HG02571 (cell line): ENCODE results near the gene LRTM1.

Experiments
- ATAC-seq: cut with Tn5 transposase; IDR thresholded peaks from one replicate; pipeline ENCODE4 v1.9.1; 2021; ENCODE audit warnings: mild to moderate bottlenecking, moderate library complexity; ENCODE audit not compliant: unreplicated experiment

The LRTM1 gene

DNA sequence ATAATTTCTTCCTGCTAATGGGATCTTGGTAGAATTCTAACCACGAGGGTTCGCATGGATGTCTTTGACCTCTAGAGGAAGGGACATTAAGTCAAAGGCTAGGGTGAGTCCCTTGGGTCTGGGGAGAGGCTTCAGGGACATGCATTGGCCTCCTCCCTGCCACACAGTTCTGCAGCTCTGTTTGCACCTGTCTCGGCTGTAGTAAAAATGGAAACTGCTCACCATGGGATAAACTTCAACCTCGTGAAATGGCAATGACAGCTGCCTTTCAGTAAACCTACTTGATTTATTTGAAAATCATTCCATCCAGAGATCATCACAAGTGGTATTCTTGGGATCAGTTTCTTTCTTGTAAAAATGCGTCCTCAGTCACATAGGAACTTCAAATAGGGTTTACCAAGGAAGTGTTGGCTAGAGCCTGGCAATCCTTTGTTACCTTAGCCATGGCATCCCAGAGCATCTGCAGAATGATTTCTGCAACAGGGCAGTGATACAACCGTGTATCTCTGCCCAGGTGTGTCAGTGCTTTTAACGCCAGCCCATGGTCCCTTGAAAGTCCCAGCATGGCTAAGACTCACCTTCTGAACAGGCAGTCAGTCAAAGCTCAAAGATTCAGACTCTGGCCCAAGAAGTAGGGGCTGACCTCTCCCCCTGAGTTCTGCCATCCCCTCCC is 14.0 kb upstream of the LRTM1 start:
- no peak for ATAC-seq

DNA sequence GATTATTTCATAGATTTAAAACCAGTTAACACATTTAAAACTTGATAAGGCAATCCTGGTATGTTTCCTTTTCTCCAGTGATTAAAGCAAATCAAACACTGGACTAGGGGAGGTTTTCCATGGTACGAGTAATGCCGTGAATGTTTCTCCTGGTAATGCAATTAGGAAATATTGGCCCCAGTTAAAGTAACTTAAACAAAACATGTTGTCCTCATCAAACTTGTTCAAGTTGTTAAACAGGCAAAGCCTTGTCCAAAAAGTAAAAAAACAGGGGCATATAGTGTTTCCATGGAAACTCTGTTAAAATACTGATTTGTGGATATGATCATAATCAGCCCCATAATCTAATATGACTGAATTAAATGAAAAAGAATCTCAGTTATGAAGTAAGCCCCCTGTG is 13.1 kb upstream of the LRTM1 start:
- no peak for ATAC-seq

- ATAC-seq, result no peak
Measured at GRCh38 chr3:54939557-54940300, 11.9 kb upstream of the LRTM1 start.

- no peak for ATAC-seq
Measured at GRCh38 chr3:54936561-54936960, 8.7 kb upstream of the LRTM1 start.

DNA sequence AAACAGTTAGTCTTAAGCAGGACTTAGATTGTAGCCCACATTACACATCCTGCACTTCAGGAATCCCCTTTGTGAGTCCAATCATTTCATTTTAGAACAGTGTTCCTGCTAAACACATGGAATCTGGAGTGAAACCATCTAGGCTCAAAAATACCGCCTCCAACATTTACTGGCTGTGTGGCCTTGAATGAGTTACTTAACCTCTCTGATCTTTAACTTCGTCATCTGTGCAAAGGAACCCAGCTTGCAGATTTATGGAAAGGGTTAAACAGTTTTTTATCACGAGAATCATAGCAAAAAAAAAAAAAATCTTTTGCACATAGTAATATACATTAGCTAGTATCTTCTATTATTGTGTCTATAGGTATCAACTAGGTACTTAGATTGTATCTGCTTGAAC is 8.0 kb upstream of the LRTM1 start:
- ATAC-seq, result no peak

- no peak for ATAC-seq
Measured at GRCh38 chr3:54932606-54933005, 4.7 kb upstream of the LRTM1 start.

DNA sequence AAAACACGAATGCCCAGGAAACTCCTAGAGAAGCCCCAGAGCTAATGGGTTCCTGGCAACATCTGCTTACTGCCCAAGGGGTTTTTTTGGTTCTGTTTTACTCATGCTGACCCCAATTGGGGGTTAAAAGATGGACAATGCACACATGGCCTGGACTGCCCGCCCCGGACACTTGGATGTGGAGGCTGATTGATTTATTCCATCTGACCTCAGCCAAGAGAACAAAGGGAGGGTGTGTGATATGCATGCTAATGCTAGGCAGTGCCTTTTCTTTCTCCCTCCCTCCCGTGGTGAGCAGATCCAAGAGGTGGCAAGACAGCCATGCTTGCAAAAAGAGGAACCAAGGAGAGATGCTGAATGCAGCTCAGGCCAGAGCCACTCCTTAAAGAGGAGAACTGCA is 3.3 kb upstream of the LRTM1 start:
- no peak for ATAC-seq

- ATAC-seq, result no peak
Measured at GRCh38 chr3:54918516-54918915, 9.3 kb downstream of the LRTM1 start.

DNA sequence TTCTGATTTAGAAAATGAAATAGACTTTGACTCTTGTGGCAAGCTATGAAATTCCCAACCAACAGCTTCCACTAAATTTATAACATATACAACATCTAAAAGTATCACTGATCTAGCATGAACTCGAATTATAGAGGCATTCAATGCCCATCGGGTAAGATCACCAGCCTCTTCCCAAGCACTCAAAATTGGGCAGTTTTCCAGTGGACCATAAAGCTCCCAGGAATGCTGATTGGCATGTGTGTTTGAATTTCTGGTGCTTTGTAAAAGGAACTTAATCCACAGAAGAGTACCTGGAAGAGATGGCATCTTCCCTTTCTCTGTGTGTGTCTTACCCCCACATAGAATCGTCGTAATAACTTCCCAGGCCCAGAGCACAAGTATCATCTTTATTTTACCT is 10.0 kb downstream of the LRTM1 start:
- ATAC-seq, result no peak

GRCh38 chr3:54917174-54917573 is 10.7 kb downstream of the LRTM1 start:
- ATAC-seq, result no peak

DNA sequence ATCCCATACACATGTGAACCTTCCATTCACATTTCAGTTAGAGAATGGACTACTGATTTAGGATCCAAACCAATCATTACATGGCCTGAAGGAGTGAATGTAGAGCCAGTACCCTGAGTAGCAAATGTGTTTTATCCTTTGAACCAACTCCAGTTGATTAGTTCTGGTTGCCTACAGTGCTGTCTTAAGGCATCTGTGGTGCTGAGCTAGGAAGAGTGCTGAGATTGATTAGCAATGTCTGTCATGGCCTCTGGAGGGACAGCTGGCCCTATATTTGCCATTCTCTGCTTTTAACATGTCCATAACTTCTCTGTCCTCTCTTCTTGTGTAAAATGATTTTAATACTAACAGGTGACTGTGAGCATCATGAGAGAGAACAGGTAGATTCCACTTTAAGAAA is 11.1 kb downstream of the LRTM1 start:
- ATAC-seq, result no peak

- ATAC-seq, result no peak
Measured at GRCh38 chr3:54915976-54916375, 11.9 kb downstream of the LRTM1 start.

DNA sequence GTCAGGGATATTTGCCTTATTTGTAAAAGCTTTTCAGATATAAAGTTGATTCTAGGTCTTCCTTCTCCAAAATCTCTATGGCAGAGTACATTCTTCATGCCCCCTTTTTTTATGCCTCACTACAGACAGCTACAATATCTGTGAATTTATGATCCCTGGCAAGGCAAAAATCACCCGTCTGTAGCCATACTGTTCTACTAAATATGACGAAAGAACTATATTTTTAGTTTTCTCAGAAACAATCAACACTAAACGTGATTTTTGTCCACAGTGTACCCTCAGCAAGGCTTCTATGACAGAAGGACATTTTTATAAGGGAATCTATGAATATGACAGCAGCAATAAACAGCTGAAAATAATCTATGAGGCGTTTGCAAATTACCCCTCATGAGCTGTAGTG is 12.7 kb downstream of the LRTM1 start:
- ATAC-seq, result no peak

GRCh38 chr3:54914180-54914579 is 13.7 kb downstream of the LRTM1 start:
- ATAC-seq, result no peak

GRCh38 chr3:54909191-54909590 is 18.7 kb downstream of the LRTM1 start:
- ATAC-seq, result no peak

DNA sequence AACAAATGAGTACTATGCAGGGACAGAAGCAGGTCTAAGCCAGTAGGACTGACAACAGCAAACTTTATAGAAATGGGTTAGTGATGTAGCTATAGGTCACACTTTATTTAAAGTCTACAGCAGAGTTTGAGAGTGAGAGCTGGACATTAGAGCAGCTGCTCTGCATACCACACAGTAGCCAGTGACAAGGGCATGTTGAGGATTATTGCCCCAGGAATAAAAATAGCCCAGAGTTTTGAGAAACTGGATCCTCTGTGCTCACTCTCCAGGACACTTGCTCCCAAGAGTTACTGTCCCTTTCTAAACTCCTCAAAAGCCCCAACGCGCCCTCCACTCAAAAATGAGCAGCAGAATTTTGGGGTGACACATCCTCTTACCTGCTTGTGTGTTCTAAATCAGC is 21.1 kb downstream of the LRTM1 start:
- ATAC-seq, result no peak

DNA sequence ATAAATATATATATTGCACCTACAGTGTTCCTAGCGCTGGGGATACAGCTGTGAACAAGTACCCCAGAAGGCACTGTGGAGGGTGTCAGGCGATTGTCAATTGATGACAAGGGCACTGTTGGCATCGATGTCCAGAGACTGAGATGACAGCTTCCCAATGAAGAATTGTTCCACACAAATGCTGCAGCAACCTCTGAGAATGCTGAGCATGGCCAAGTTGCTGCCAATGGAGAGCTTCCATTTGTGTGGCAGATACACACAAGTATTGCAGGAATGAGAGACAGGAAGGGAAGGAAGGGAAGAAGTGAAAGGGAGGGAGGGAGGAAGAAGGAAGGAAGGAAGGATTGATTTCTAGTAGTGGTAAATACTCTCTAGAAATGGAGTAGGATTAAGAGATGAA is 21.9 kb downstream of the LRTM1 start:
- no peak for ATAC-seq

- no peak for ATAC-seq
Measured at GRCh38 chr3:54905261-54905888, 22.5 kb downstream of the LRTM1 start.

DNA sequence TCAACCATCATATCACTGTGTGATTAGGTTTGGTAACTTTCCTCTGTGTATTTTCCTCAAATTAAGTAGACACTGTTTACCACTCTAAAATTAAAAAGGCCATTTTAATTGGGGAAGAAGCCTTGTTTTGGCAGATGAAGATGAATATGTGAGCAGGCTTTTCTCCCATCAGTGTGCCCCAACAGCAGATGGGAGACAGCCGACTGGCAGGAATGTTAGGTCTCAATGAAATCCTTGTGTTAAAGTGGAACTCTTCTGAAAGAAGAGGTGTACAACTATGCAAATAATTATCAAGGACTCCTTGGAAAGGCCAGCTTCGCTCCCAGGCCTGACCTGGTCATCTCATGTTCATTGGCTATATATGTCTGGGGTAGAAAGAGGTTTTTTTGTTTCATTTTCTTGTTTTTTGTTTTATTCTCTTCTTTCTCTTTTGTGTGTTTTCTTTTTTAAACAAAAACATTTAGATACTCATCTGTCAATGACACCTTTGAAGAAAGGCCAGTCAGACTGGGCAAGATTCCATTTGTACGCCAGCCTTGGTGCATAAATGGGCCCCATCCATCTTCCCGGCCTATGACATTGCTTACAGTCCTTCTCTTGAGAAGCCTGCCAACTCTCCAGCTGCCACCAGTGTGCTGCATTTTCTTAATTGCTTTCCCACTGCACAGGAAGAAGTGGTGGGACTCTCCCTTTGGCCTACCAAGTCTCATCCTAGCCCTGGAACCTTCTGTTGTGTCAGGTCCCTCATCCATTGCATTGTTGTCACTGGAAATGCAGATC is 25.8 kb downstream of the LRTM1 start:
- ATAC-seq, result no peak

DNA sequence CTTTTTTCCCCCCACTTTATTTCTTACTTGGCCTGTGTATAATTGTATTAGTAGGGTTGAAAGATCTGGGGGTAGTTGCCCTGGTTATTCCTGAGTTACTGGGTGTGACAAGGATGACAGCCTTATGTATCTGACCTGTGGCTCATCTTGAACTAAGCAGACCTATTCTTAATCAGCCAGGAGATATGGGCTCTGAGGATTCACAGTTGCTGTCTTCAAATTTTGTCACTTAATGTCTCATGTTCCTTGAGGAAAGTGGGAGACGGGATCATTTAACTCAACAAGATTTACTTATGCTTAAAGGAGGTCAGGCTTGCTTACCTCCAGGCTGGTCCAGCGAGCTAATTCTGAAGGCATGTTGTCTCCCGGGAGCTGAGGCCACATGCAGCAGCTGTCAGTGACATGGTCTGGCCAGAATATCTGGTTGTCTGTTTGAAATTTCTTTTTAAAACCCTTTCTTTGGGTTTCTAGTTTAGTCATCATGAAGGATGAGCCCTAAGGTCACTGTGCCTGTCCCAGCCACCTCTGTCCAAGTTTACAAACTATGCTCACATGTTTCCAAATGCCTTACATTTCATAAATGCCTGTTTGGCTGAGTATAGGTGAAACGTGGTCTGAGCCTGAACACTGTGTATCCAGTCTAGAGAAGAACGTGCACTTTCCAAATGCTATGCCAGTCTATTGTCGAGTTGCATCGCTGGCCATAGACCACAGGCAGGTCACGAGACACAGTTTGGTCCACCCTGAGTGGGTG is 26.8 kb downstream of the LRTM1 start:
- no peak for ATAC-seq

GRCh38 chr3:54899273-54899672 is 28.6 kb downstream of the LRTM1 start:
- no peak for ATAC-seq
